ENCODE data around the gene RSRC2. TPM values are rescaled to one million over a fixed set of nuclear protein-coding genes. Genes with fewer than 3 reads are reported as not detected.

Gene RSRC2
- total RNA-seq, 1 experiment from 2014 or later, result 64.9 TPM

DNA sequence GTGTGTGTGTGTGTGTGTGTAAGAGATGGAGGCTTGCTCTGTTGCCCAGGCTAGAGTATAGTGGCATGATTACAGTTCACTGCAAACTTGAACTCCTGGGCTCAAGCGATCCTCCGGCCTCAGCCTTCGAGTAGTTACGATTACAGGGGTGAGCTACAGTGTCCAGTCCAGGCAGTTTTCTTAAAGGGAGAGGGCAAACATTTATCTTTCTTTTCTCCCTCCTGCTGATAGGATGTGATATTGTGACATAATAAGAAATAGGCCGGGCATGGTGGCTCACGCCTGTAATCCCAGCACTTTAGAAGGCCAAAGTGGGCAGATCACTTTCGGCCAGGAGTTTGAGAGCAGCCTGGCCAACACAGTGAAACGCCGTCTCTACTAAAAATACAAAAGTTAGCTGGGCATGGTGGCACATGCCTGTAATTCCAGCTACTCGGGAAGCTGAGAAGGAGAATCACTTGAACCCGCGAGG, 72.5 kb downstream of the RSRC2 start:
- Histone ChIP-seq H3K4me1 (ENCODE audit: insufficient read depth, low read length) (no peaks in the 10 kb centered on the region), H4K5ac (ENCODE audit: insufficient read length, low read depth, low read length) (no peak overlapping the region), H2BK15ac (ENCODE audit: low read depth, low read length) (no peak overlapping the region), H4K8ac (replicated peaks; ENCODE audit: insufficient read length, low read depth, low read length) (no peak overlapping the region), H2BK12ac (ENCODE audit: insufficient read length, low read depth, low read length) (no peak overlapping the region), H3K27me3 (ENCODE audit: insufficient read depth, low read length) (no peaks in the 10 kb centered on the region), H3K4me2 (ENCODE audit: insufficient read depth, insufficient read length, low read length) (no peak overlapping the region), H4K91ac (ENCODE audit: insufficient read length, low read depth, low read length) (no peak overlapping the region), H3K23ac (ENCODE audit: insufficient read length, low read depth, low read length) (no peak overlapping the region), H3K23me2 (ENCODE audit: insufficient read length, low read depth, low read length, poor library complexity, severe bottlenecking) (no peaks in the 10 kb centered on the region), H3K79me2 (ENCODE audit: insufficient read depth, low read length) (no peaks in the 10 kb centered on the region), H3K9me3 (ENCODE audit: control insufficient read depth, low read depth, low read length) (no peaks in the 10 kb centered on the region), H2BK120ac (ENCODE audit: low read depth, low read length, poor library complexity, severe bottlenecking) (no peak overlapping the region), H3K27ac (ENCODE audit: insufficient read length, low read depth, low read length) (no peak overlapping the region), H2BK5ac (ENCODE audit: insufficient read length, low read length) (no peak overlapping the region), H3K79me1 (ENCODE audit: insufficient read depth, low read depth, low read length, poor library complexity, severe bottlenecking) (no peaks in the 10 kb centered on the region), H4K20me1 (ENCODE audit: control insufficient read depth, insufficient read depth, insufficient read length) (no peaks in the 10 kb centered on the region), H3K18ac (ENCODE audit: insufficient read length, low read depth, low read length) (no peak overlapping the region), H2BK20ac (ENCODE audit: low read depth, low read length, poor library complexity, severe bottlenecking) (no peak overlapping the region), H3T11ph (ENCODE audit: low read length) (no peak overlapping the region), H3K56ac (ENCODE audit: insufficient read length, low read depth, low read length) (no peak overlapping the region), H3K14ac (ENCODE audit: insufficient read depth, low read length) (no peak overlapping the region), H2AK5ac (ENCODE audit: insufficient read length, low read length) (no peak overlapping the region), H2AFZ (ENCODE audit: low read length) (no peak overlapping the region), H3K4ac (ENCODE audit: low read depth, low read length) (no peak overlapping the region), H3K9ac (ENCODE audit: extremely low read depth, insufficient read length, low read length) (no peak overlapping the region)
- Mint-ChIP-seq H3K27me3 (ENCODE audit: low read depth) (no peaks in the 10 kb centered on the region), H3K27ac (no peak overlapping the region), H3K9me3 (no peaks in the 10 kb centered on the region), H3K36me3 (ENCODE audit: insufficient read depth in 1 of 3, low read depth in 3 of 3) (no peaks in the 10 kb centered on the region), H3K4me1 (peaks cover 2 to 4% of the 10 kb centered on the region in 2 experiments; a peak in 3 of 4 replicates), H3K4me3 (no peak overlapping the region)
- DNase-seq, result no peak
- TF ChIP-seq, protein P1, sequence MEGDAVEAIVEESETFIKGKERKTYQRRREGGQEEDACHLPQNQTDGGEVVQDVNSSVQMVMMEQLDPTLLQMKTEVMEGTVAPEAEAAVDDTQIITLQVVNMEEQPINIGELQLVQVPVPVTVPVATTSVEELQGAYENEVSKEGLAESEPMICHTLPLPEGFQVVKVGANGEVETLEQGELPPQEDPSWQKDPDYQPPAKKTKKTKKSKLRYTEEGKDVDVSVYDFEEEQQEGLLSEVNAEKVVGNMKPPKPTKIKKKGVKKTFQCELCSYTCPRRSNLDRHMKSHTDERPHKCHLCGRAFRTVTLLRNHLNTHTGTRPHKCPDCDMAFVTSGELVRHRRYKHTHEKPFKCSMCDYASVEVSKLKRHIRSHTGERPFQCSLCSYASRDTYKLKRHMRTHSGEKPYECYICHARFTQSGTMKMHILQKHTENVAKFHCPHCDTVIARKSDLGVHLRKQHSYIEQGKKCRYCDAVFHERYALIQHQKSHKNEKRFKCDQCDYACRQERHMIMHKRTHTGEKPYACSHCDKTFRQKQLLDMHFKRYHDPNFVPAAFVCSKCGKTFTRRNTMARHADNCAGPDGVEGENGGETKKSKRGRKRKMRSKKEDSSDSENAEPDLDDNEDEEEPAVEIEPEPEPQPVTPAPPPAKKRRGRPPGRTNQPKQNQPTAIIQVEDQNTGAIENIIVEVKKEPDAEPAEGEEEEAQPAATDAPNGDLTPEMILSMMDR (conservative IDR thresholded peaks at IDR 0.05), result no peak
- no CpG with 5 or more reads among the region's 12 CpGs for WGBS (ENCODE audit: extremely low coverage, insufficient read length, low lambda C conversion rate)

Other genes starting within 250 kb of the RSRC2 start
- 20.1 and 23.6 TPM in 2 replicates for gene CLIP1, start 104.3 kb downstream of the RSRC2 start, total RNA-seq (2021)
- gene ZCCHC8, start 26.0 kb downstream of the RSRC2 start, total RNA-seq (2021), result 37.3 and 37.4 TPM in 2 replicates
- gene KNTC1, start 313 bp upstream of the RSRC2 start, total RNA-seq (2021), result 66.8 and 71.3 TPM in 2 replicates
- gene HCAR2, start 176.4 kb upstream of the RSRC2 start, total RNA-seq (2021), result not detected in 2 replicates
- not detected in 2 replicates for gene HCAR3, start 189.9 kb upstream of the RSRC2 start, total RNA-seq (2021)
- gene HCAR1, start 203.9 kb upstream of the RSRC2 start, total RNA-seq (2021), result 0.07 TPM in 2 replicates
- 104 and 109 TPM in 2 replicates for gene DENR, start 225.9 kb upstream of the RSRC2 start, total RNA-seq (2021)
- gene CCDC62, start 247.6 kb upstream of the RSRC2 start, total RNA-seq (2021), result 0.22 and 0.79 TPM in 2 replicates